ENCODE measurements around the gene DLG5. TPM values are rescaled to one million over a fixed set of nuclear protein-coding genes. Genes with fewer than 3 reads are reported as not detected.

The DLG5 gene
- total RNA-seq, 1 experiment from 2014 or later = 81.7 TPM

DNA sequence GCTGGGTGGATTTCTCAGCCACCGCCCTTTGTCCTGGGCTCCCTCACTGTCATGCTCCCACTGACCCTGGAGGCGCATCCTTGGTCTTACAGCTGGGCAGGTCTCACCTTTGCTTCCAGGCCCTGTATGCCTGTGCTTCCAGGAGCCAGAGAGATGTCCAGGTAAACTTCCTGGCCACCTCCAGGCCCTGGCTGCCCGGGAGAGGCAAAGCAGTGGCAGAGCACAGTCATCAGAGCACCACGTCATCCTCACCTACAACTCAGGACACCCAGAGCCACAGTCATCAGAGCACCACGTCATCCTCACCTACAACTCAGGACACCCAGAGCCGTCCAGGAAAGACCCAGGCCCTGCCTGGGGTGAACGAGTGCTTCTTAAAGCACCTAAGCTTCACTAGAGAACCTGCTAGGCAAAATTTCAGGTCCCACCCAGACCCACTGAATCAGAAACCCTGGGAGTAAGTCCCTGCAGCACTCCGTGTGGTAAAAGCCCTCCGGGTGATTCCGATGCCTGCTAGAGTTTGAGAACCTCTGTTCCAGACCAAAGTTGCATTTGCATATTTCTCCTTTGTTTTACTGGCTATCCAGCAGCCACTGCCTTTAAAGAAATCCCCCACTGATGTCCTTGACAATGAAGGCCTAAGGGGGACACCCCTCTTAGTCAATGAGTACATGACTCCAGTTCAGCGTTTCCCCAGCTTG is 62.3 kb downstream of the DLG5 start:
- no TSS peak for BruUV-seq (replicated peaks)
- no peaks in the 10 kb centered on the region for H3K36me3 ChIP-seq (ENCODE audit: low read depth)
- H3K27me3 ChIP-seq (ENCODE audit: insufficient read depth, low read depth) = no peaks in the 10 kb centered on the region
- intact Hi-C loops (cut with micrococcal nuclease; ENCODE audit: unreplicated experiment) = no loop called here
- no peak overlapping the region for H3K4me3 ChIP-seq
- no peak for DNase-seq
- peaks cover 19% of the 10 kb centered on the region; the same call in 1 of the 2 replicates for H3K79me2 ChIP-seq (ENCODE audit: low read depth)
- H3K4me2 ChIP-seq = no peak overlapping the region
- TF ChIP-seq EZH2 (IDR thresholded peaks at IDR 0.05; ENCODE audit: low read depth) = no peak
- peaks cover 18% of the 10 kb centered on the region for H3K4me1 ChIP-seq (replicated peaks; ENCODE audit: insufficient read depth)
- CTCF ChIA-PET = interaction anchor here (1.1 kb wide), 1 partner anchor 9 kb away, joined by 11 read pairs; no protein-coding TSS in a partner anchor
- peaks cover 22% of the 10 kb centered on the region for H3F3A ChIP-seq (ENCODE audit: insufficient read depth, low read depth)
- no peak overlapping the region for H3K27ac ChIP-seq
- no peaks in the 10 kb centered on the region for H3K9me2 ChIP-seq (ENCODE audit: insufficient read depth)
- no peaks in the 10 kb centered on the region for H4K20me1 ChIP-seq (ENCODE audit: insufficient read depth)
- H3K9me3 ChIP-seq (ENCODE audit: insufficient read depth, low read depth) = no peaks in the 10 kb centered on the region
- POLR2A ChIA-PET (ENCODE audit: unreplicated experiment) = interaction anchor here (0.6 to 0.8 kb wide), 3 partner anchors 8 to 1454 kb away, joined by 3 to 5 read pairs (median 4); no protein-coding TSS in a partner anchor
- H2AFZ ChIP-seq = no peak overlapping the region

DNA sequence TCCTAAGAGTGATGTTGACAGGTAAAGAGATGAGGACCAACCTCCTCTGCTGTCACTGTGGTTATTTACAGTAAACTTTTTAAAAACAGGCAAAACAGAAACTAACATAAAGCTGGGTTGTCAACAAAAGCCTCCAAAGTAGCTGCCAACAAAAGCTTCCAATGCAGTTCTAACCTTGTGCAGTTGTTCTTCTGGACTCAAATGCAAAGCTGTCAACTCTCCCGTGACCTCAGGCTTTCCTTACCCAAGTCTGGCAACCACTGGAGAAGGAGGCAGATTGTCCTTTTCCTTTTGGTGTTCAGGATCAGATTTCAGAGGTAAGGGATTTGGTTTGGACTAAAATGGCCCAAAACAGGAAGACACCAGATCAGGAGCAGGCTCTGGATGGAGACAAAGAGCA is 63.1 kb downstream of the DLG5 start:
- H2AFZ ChIP-seq = no peak overlapping the region
- H3K4me1 ChIP-seq (replicated peaks; ENCODE audit: insufficient read depth) = peaks cover 27% of the 10 kb centered on the region
- ChIA-PET POLR2A (ENCODE audit: unreplicated experiment) (interaction anchor here (0.6 to 0.7 kb wide), 3 partner anchors 9 to 1455 kb away, joined by 3 to 4 read pairs (median 3); no protein-coding TSS in a partner anchor), CTCF (interaction anchor here (1.1 kb wide), 1 partner anchor 10 kb away, joined by 11 read pairs; no protein-coding TSS in a partner anchor)
- no peaks in the 10 kb centered on the region for H3K9me3 ChIP-seq (ENCODE audit: insufficient read depth, low read depth)
- TF ChIP-seq, protein P1, sequence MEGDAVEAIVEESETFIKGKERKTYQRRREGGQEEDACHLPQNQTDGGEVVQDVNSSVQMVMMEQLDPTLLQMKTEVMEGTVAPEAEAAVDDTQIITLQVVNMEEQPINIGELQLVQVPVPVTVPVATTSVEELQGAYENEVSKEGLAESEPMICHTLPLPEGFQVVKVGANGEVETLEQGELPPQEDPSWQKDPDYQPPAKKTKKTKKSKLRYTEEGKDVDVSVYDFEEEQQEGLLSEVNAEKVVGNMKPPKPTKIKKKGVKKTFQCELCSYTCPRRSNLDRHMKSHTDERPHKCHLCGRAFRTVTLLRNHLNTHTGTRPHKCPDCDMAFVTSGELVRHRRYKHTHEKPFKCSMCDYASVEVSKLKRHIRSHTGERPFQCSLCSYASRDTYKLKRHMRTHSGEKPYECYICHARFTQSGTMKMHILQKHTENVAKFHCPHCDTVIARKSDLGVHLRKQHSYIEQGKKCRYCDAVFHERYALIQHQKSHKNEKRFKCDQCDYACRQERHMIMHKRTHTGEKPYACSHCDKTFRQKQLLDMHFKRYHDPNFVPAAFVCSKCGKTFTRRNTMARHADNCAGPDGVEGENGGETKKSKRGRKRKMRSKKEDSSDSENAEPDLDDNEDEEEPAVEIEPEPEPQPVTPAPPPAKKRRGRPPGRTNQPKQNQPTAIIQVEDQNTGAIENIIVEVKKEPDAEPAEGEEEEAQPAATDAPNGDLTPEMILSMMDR (conservative IDR thresholded peaks at IDR 0.05) = no peak
- TF ChIP-seq EZH2 (IDR thresholded peaks at IDR 0.05; ENCODE audit: low read depth) = no peak
- no peak overlapping the region for H3K27ac ChIP-seq
- H4K20me1 ChIP-seq (ENCODE audit: insufficient read depth) = no peaks in the 10 kb centered on the region
- H3K36me3 ChIP-seq (ENCODE audit: low read depth) = no peaks in the 10 kb centered on the region
- no peak for DNase-seq
- H3F3A ChIP-seq (ENCODE audit: insufficient read depth, low read depth) = peaks cover 30% of the 10 kb centered on the region
- H3K9me2 ChIP-seq (ENCODE audit: insufficient read depth) = no peaks in the 10 kb centered on the region
- no peak overlapping the region for H3K4me3 ChIP-seq
- no peaks in the 10 kb centered on the region for H3K27me3 ChIP-seq (ENCODE audit: insufficient read depth, low read depth)
- H3K79me2 ChIP-seq (ENCODE audit: low read depth) = peaks cover 19% of the 10 kb centered on the region; the same call in 1 of the 2 replicates
- no TSS peak for BruUV-seq (replicated peaks)
- intact Hi-C loops (cut with micrococcal nuclease; ENCODE audit: unreplicated experiment) = no loop called here
- H3K4me2 ChIP-seq = no peak overlapping the region

DNA sequence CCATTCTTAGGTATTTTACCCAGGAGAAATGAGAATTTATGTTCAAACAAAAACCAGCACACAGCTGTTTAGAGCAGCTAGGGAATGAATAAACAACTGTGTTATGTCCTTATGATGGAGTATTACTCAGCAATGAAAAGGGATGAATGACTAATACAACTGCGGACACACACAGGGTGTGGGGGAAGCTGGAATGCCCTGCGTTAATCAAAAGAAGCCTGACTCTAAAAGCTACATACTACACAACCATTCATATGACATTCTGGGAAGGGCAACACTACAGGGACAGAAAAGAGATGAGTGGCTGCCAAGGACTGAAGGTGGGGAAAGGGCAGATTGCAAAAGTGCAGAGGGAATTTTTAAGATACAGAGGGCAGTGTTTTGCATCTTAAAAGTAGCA is 64.0 kb downstream of the DLG5 start:
- no peak overlapping the region for H3K27ac ChIP-seq
- CTCF ChIA-PET = interaction anchor here (0.6 kb wide), 1 partner anchor 17 kb away, joined by 3 read pairs; no protein-coding TSS in a partner anchor
- no peak for DNase-seq

More for the DNA sequence above, 64.0 kb downstream of the DLG5 start:
- intact Hi-C loops (cut with micrococcal nuclease; ENCODE audit: unreplicated experiment) = no loop called here
- H3K4me2 ChIP-seq = no peak overlapping the region
- POLR2A ChIA-PET (ENCODE audit: unreplicated experiment) = no interaction called here
- H4K20me1 ChIP-seq (ENCODE audit: insufficient read depth) = no peaks in the 10 kb centered on the region
- H3K27me3 ChIP-seq (ENCODE audit: insufficient read depth, low read depth) = no peaks in the 10 kb centered on the region
- H3K36me3 ChIP-seq (ENCODE audit: low read depth) = no peaks in the 10 kb centered on the region
- peaks cover 39% of the 10 kb centered on the region for H3F3A ChIP-seq (ENCODE audit: insufficient read depth, low read depth)
- H3K4me1 ChIP-seq (replicated peaks; ENCODE audit: insufficient read depth) = peaks cover 35% of the 10 kb centered on the region
- no TSS peak for BruUV-seq (replicated peaks)
- H3K9me2 ChIP-seq (ENCODE audit: insufficient read depth) = no peaks in the 10 kb centered on the region
- peaks cover 24% of the 10 kb centered on the region for H3K79me2 ChIP-seq (ENCODE audit: low read depth)
- H3K4me3 ChIP-seq = no peak overlapping the region
- no peak overlapping the region for H2AFZ ChIP-seq
- TF ChIP-seq EZH2 (IDR thresholded peaks at IDR 0.05; ENCODE audit: low read depth) = no peak
- TF ChIP-seq, protein P1 (conservative IDR thresholded peaks at IDR 0.05) = no peak
- H3K9me3 ChIP-seq (ENCODE audit: insufficient read depth, low read depth) = no peaks in the 10 kb centered on the region

Measured in PC-9 (cell line).